CD4-positive, alpha-beta T cell (primary cell): ENCODE data around the gene TRH. TPM values are rescaled to one million over a fixed set of nuclear protein-coding genes. Genes with fewer than 3 reads are reported as not detected.

Source experiments
- ATAC-seq: fragments of 200-7000 bp; cut with Tn5 transposase; one replicate; pipeline ENCODE4 v1.10.0; 2022; ENCODE audit warnings: mild to moderate bottlenecking; ENCODE audit not compliant: poor library complexity
- CTCF ChIA-PET: fragments of 350-600 bp; sonication (Branson Sonifier 250); formaldehyde crosslinking; loops from one replicate; lab custom pipeline; 2021; ENCODE audit warnings: antibody characterized with exemption, inconsistent platforms; lab: Charles Lee
- POLR2A ChIA-PET: fragments of 350-600 bp; sonication (Branson Sonifier 250); formaldehyde crosslinking; loops from one replicate; lab custom pipeline; 2021; ENCODE audit warnings: antibody characterized with exemption, inconsistent platforms; lab: Charles Lee
- DNase-seq, 14 experiments: peaks; one replicate each; pipeline ENCODE4 v3.0.0-alpha.2; 2013 to 2020; ENCODE audit warnings: mixed read lengths in 2 of 14
- H3K27ac ChIP-seq, 2 donors: one replicate each; pipeline versions ENCODE4 v1.5.1 to v1.7.0; 2013; ENCODE audit warnings: low read length in 2 of 2, low read depth in 1 of 2, mild to moderate bottlenecking in 1 of 2
- H3K27me3 ChIP-seq, 2 experiments: 1 replicate in 1 of 2; 2 replicates in 1 of 2; pipeline versions ENCODE4 v1.6.1 to v1.7.0; 2013; ENCODE audit warnings: low read length in 2 of 2, control low read depth in 1 of 2, mild to moderate bottlenecking in 1 of 2, moderate library complexity in 1 of 2; ENCODE audit not compliant: insufficient read depth in 2 of 2, control insufficient read depth in 1 of 2
- H3K36me3 ChIP-seq: one replicate; pipeline ENCODE4 v1.6.1; 2013; ENCODE audit warnings: low read length, control low read depth; ENCODE audit not compliant: insufficient read depth
- H3K4me1 ChIP-seq: one replicate; pipeline ENCODE4 v1.6.1; 2013; ENCODE audit warnings: low read length, control low read depth; ENCODE audit not compliant: insufficient read depth
- H3K4me3 ChIP-seq: one replicate; pipeline ENCODE4 v1.5.1; 2013; ENCODE audit warnings: mild to moderate bottlenecking, low read length, moderate library complexity
- H3K9me3 ChIP-seq, 2 experiments: 1 replicate in 1 of 2; 2 replicates in 1 of 2; pipeline versions ENCODE4 v1.6.1 to v1.7.0; 2013; ENCODE audit warnings: low read length in 2 of 2, mild to moderate bottlenecking in 2 of 2, control low read depth in 1 of 2, moderate library complexity in 1 of 2; ENCODE audit not compliant: control insufficient read depth in 1 of 2, insufficient read depth in 1 of 2
- H3K27ac Mint-ChIP-seq: one replicate; pipeline ENCODE4 v1.8.0; 2020; ENCODE audit warnings: mixed read lengths
- H3K27me3 Mint-ChIP-seq: one replicate; pipeline ENCODE4 v1.8.0; 2021; ENCODE audit warnings: mixed read lengths
- H3K36me3 Mint-ChIP-seq: one replicate; pipeline ENCODE4 v1.8.0; 2021; ENCODE audit warnings: low read depth, mixed read lengths
- H3K4me1 Mint-ChIP-seq: one replicate; pipeline ENCODE4 v1.8.0; 2021; ENCODE audit warnings: low read depth, mixed read lengths
- H3K4me3 Mint-ChIP-seq: one replicate; pipeline ENCODE4 v1.8.0; 2020; ENCODE audit warnings: mild to moderate bottlenecking, mixed read lengths
- H3K9me3 Mint-ChIP-seq: one replicate; pipeline ENCODE4 v1.8.0; 2020; ENCODE audit warnings: mixed read lengths
- CTCF ChIP-seq: fragments of 200-600 bp; IDR thresholded peaks from one replicate; pipeline ENCODE4 v1.8.0; 2022; ENCODE audit warnings: antibody characterized with exemption, mild to moderate bottlenecking
- intact Hi-C, 2 experiments: fragments of 100-400 bp; cut with DNase I in 1 of 2; cut with micrococcal nuclease in 1 of 2; formaldehyde crosslinking; loops; one replicate each; pipeline versions ENCODE4 v1.15.1 to v1.9.0; 2023 to 2025; cut with DNase I, micrococcal nuclease
- total RNA-seq, 174 experiments: library from RNA in 2 of 174; stranded (reverse) in 2 of 174; gene quantifications; one replicate each; pipeline ENCODE4 v1.2.3 and lab custom pipeline; 2021 to 2026

TRH gene
- total RNA-seq, 2 experiments from 2014 or later = not detected

GRCh38 chr3:129933471-129933870, 41.0 kb upstream of the TRH start:
- CTCF ChIA-PET = interaction anchor here (1.5 kb wide), 1 partner anchor 306 kb away, joined by 4 read pairs; no protein-coding TSS in a partner anchor
- intact Hi-C loops = loop anchor here (5.0 to 10.0 kb wide), 5 partner anchors 41 to 551 kb away; partner anchors contain the start of gene TMCC1 (in 1 of the 2)
- H3K9me3 Mint-ChIP-seq = peaks cover 9% of the 10 kb centered on the region
- no peak for TF ChIP-seq CTCF
- no peak overlapping the region for H3K4me3 Mint-ChIP-seq
- peaks cover 16% of the 10 kb centered on the region for H3K4me1 Mint-ChIP-seq
- peaks cover 8 to 10% of the 10 kb centered on the region in 2 experiments for H3K9me3 ChIP-seq
- no peak for ATAC-seq
- peaks cover 9% of the 10 kb centered on the region for H3K4me1 ChIP-seq
- H3K36me3 ChIP-seq = no peaks in the 10 kb centered on the region
- H3K27me3 ChIP-seq = no peaks in the 10 kb centered on the region
- H3K27me3 Mint-ChIP-seq = peaks cover 3% of the 10 kb centered on the region
- H3K4me3 ChIP-seq = no peak overlapping the region
- H3K27ac Mint-ChIP-seq = no peak overlapping the region
- no peak for DNase-seq
- H3K36me3 Mint-ChIP-seq = peaks cover 9% of the 10 kb centered on the region
- POLR2A ChIA-PET = no interaction called here
- no peak overlapping the region for H3K27ac ChIP-seq

GRCh38 chr3:129934234-129935123, 40.0 kb upstream of the TRH start:
- Histone ChIP-seq H3K27ac (no peak overlapping the region), H3K4me1 (peaks cover 9% of the 10 kb centered on the region), H3K36me3 (no peaks in the 10 kb centered on the region), H3K27me3 (no peaks in the 10 kb centered on the region), H3K4me3 (no peak overlapping the region), H3K9me3 (peaks cover 4 to 5% of the 10 kb centered on the region in 2 experiments)
- ChIA-PET POLR2A (no interaction called here), CTCF (interaction anchor here (1.5 kb wide), 1 partner anchor 307 kb away, joined by 4 read pairs; no protein-coding TSS in a partner anchor)
- Mint-ChIP-seq H3K4me1 (peaks cover 16% of the 10 kb centered on the region), H3K9me3 (peaks cover 7% of the 10 kb centered on the region), H3K4me3 (no peak overlapping the region), H3K36me3 (peaks cover 7% of the 10 kb centered on the region), H3K27me3 (peaks cover 3% of the 10 kb centered on the region), H3K27ac (no peak overlapping the region)
- intact Hi-C loops = loop anchor here (1.0 to 10.0 kb wide), 9 partner anchors 42 to 552 kb away; partner anchors contain the start of gene TMCC1 (in 1 of the 2)
- ATAC-seq (no peak), DNase-seq (peak in 12 of 14 experiments; percentile 4 to 71 (median 16))
- peak; percentile 98 for TF ChIP-seq CTCF

GRCh38 chr3:129936757-129937156, 37.8 kb upstream of the TRH start:
- DNase-seq (peak in 5 of 14 experiments; percentile 3 to 69 (median 56)), ATAC-seq (peak; percentile 88)
- Mint-ChIP-seq H3K27me3 (peaks cover 3% of the 10 kb centered on the region), H3K9me3 (no peaks in the 10 kb centered on the region), H3K36me3 (no peaks in the 10 kb centered on the region), H3K4me3 (peak overlapping the region; percentile 70), H3K27ac (peak overlapping the region; percentile 36), H3K4me1 (peaks cover 16% of the 10 kb centered on the region)
- ChIA-PET CTCF (no interaction called here), POLR2A (no interaction called here)
- Histone ChIP-seq H3K4me1 (peaks cover 9% of the 10 kb centered on the region), H3K36me3 (no peaks in the 10 kb centered on the region), H3K4me3 (peak overlapping the region; percentile 40), H3K27me3 (no peaks in the 10 kb centered on the region), H3K9me3 (no peaks in the 10 kb centered on the region), H3K27ac (no peak overlapping the region)
- intact Hi-C loops = loop anchor here (10.0 kb wide), 2 partner anchors 112 to 168 kb away; no protein-coding TSS in a partner anchor
- TF ChIP-seq CTCF = no peak
